Ovary (tissue), 3 donors: ENCODE measurements around the gene KCTD3.

Experiments
- EP300 ChIP-seq: sonication (generic); formaldehyde crosslinking; IDR thresholded peaks from one replicate; pipeline ENCODE4 v1.6.1; 2017; ENCODE audit warnings: antibody characterized with exemption
- POLR2A ChIP-seq: fragments of 450-650 bp; IDR thresholded peaks from one replicate; pipeline ENCODE4 v1.6.1; 2017; ENCODE audit warnings: antibody characterized with exemption, mild to moderate bottlenecking, moderate library complexity
- TF ChIP-seq, protein P1 (sequence below), 3 donors: fragments of 450-650 bp in 2 of 3; fragments of 200-600 bp in 1 of 3; IDR thresholded peaks; one replicate each; pipeline versions ENCODE4 v1.5.1 to v1.8.0; 2016 to 2022; ENCODE audit warnings: antibody characterized with exemption in 3 of 3, mild to moderate bottlenecking in 1 of 3
- donor health status: DM: no; HTN: no; CAD: no.

DNA sequence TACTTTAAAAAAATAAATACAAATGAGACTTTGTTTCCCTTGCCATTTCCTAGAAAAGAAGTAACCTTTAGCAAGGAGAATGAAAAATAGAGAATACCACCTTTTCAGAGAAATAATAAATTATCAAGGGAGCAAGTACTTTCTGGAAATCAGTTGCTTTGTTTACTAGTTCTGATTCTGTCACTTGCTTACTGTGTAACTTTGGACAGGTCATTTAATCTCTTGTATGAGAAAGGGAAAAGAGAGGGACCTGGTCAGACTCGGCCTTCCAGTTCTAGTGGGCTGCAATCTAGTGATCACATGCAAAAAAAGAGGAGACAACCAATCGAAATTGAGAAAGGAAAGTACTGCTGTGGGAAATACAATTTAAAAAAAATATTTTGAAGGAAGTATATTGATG lies 34.2 kb downstream of the KCTD3 start:
- TF ChIP-seq, protein P1, sequence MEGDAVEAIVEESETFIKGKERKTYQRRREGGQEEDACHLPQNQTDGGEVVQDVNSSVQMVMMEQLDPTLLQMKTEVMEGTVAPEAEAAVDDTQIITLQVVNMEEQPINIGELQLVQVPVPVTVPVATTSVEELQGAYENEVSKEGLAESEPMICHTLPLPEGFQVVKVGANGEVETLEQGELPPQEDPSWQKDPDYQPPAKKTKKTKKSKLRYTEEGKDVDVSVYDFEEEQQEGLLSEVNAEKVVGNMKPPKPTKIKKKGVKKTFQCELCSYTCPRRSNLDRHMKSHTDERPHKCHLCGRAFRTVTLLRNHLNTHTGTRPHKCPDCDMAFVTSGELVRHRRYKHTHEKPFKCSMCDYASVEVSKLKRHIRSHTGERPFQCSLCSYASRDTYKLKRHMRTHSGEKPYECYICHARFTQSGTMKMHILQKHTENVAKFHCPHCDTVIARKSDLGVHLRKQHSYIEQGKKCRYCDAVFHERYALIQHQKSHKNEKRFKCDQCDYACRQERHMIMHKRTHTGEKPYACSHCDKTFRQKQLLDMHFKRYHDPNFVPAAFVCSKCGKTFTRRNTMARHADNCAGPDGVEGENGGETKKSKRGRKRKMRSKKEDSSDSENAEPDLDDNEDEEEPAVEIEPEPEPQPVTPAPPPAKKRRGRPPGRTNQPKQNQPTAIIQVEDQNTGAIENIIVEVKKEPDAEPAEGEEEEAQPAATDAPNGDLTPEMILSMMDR (IDR thresholded peaks at IDR 0.05), result no peak
- TF ChIP-seq POLR2A (no peak), EP300 (no peak)
